ENCODE data around the gene DDX20.
"Not testable (repeated sequence)": the region's sequence is repeated elsewhere in the genome, so short reads cannot be mapped to it uniquely, and the experiment has no call there.

DDX20 gene

DNA sequence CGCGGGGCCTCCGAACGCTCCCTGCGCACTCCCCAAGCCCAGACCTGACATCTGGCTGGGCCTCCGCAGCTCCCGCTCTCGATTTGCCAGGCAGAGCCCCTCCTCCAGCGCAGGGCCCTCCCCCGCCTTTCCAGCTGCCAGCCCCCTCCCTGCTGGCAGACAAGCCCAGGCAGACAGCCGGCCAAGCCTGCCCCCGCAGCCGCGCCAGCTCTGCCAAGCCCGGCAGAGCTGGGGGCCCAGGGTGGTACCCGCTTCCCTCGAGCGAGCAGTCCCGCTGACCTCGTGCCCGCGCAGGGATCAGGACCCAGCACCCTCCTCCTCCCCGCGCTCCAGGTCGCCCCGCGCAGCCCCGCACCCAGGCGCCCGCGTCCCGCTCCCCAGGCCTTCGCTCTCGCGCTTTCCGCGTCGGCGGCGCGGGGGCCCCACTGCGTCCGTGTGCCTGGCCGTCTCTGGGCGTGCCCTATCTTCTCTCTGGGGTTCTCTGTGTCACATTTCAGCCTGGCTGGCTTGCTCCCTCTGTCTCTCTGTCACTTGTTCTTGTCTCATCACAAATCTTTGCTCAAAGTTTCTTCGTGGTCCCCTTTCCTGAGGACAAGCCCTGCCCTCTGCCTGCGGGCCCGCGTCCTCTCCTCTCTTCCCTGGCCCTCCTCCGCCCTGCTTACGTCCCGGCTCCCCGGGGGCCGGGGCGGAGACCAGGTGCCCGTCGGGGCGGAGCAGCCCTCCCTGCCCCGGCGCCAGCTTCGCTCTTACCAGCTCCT is 17.1 kb upstream of the DDX20 start:
- no peak overlapping the region for H3K27ac ChIP-seq (ENCODE audit: low read length)
- peak overlapping the region; percentile 80 for H3K4me3 ChIP-seq (ENCODE audit: low read length)
- no peak for DNase-seq (ENCODE audit: low read depth, low spot score)
- H3K9me3 ChIP-seq (ENCODE audit: control insufficient read depth, insufficient read depth, low read length), result no peaks in the 10 kb centered on the region
- no CpG with 5 or more reads among the region's 61 CpGs for WGBS (ENCODE audit: insufficient coverage, insufficient read length)
- H3K27me3 ChIP-seq (ENCODE audit: control insufficient read depth, insufficient read depth, low read length), result no peaks in the 10 kb centered on the region
- peaks cover 12% of the 10 kb centered on the region for H3K4me1 ChIP-seq (ENCODE audit: control insufficient read depth, insufficient read depth, low read length)
- H3K36me3 ChIP-seq (ENCODE audit: control insufficient read depth, insufficient read depth, low read length), result no peaks in the 10 kb centered on the region

GRCh38 chr1:111739194-111739924 is 16.3 kb upstream of the DDX20 start, which contains the start of gene INKA2:
Gene INKA2 (minus strand): TSS chr1:111739395. CDS start chr1:111739242, 153 bp downstream.
- peak; percentile 82 for DNase-seq (ENCODE audit: low read depth, low spot score)
- H3K27me3 ChIP-seq (ENCODE audit: control insufficient read depth, insufficient read depth, low read length), result no peaks in the 10 kb centered on the region
- no peak within 1 kb of the TSS for H3K27ac ChIP-seq (ENCODE audit: low read length)
- no peaks in the 10 kb centered on the region for H3K36me3 ChIP-seq (ENCODE audit: control insufficient read depth, insufficient read depth, low read length)
- no peaks in the 10 kb centered on the region for H3K9me3 ChIP-seq (ENCODE audit: control insufficient read depth, insufficient read depth, low read length)
- peak within 1 kb of the TSS; percentile 80 for H3K4me3 ChIP-seq (ENCODE audit: low read length)
- H3K4me1 ChIP-seq (ENCODE audit: control insufficient read depth, insufficient read depth, low read length), result peaks cover 12% of the 10 kb centered on the region
- no CpG with 5 or more reads among the region's 59 CpGs for WGBS (ENCODE audit: insufficient coverage, insufficient read length)

GRCh38 chr1:111739925-111740765 is 15.6 kb upstream of the DDX20 start:
- H3K27me3 ChIP-seq (ENCODE audit: control insufficient read depth, insufficient read depth, low read length), result no peaks in the 10 kb centered on the region
- WGBS (ENCODE audit: insufficient coverage, insufficient read length), result no CpG with 5 or more reads among the region's 63 CpGs
- no peak for DNase-seq (ENCODE audit: low read depth, low spot score)
- H3K9me3 ChIP-seq (ENCODE audit: control insufficient read depth, insufficient read depth, low read length), result no peaks in the 10 kb centered on the region
- H3K4me1 ChIP-seq (ENCODE audit: control insufficient read depth, insufficient read depth, low read length), result peaks cover 12% of the 10 kb centered on the region
- H3K4me3 ChIP-seq (ENCODE audit: low read length), result peak overlapping the region; percentile 80; the same call in 1 of the 2 replicates
- no peak overlapping the region for H3K27ac ChIP-seq (ENCODE audit: low read length)
- H3K36me3 ChIP-seq (ENCODE audit: control insufficient read depth, insufficient read depth, low read length), result no peaks in the 10 kb centered on the region

GRCh38 chr1:111742292-111742691 is 13.4 kb upstream of the DDX20 start:
- not testable (repeated sequence) for H3K27ac ChIP-seq (ENCODE audit: low read length); H3K36me3 ChIP-seq (ENCODE audit: control insufficient read depth, insufficient read depth, low read length); DNase-seq (ENCODE audit: low read depth, low spot score); H3K27me3 ChIP-seq (ENCODE audit: control insufficient read depth, insufficient read depth, low read length); H3K4me3 ChIP-seq (ENCODE audit: low read length); H3K4me1 ChIP-seq (ENCODE audit: control insufficient read depth, insufficient read depth, low read length); H3K9me3 ChIP-seq (ENCODE audit: control insufficient read depth, insufficient read depth, low read length)
- WGBS (ENCODE audit: insufficient coverage, insufficient read length), result no CpG with 5 or more reads among the region's 14 CpGs

DNA sequence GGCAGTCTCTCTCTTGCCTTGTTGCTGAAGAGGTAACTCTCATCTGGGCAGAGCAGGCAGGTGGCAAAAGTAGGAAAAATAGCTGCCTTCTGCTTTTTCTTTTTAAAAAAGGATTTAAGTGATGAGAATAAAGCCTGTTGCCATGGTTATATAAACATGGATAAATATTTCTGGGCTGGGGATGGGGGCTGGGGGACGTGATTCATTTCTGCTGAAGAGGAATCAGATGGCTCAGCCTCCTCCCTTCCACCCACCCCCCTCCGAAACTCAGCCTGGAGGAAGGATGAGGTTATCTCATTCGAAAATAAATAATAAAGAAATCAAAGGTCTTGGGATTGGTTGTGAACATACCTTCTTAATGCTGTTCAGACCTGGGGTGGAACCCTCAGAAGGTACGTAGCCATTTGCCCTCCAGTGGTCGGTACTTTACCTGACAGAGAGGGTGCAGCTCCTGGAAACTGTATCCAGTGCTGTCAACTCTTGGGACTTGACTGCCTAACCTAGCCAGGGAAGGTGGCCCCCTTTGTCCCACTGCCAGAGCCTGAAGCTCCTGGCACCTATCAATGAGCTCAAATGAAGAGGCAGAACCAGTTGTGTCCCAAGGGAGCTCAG is 12.7 kb upstream of the DDX20 start:
- Histone ChIP-seq H3K4me1 (ENCODE audit: control insufficient read depth, insufficient read depth, low read length) (no peaks in the 10 kb centered on the region; the same call in 1 of the 2 replicates), H3K36me3 (ENCODE audit: control insufficient read depth, insufficient read depth, low read length) (no peaks in the 10 kb centered on the region), H3K4me3 (ENCODE audit: low read length) (no peak overlapping the region), H3K27me3 (ENCODE audit: control insufficient read depth, insufficient read depth, low read length) (no peaks in the 10 kb centered on the region), H3K27ac (ENCODE audit: low read length) (no peak overlapping the region), H3K9me3 (ENCODE audit: control insufficient read depth, insufficient read depth, low read length) (no peaks in the 10 kb centered on the region)
- DNase-seq (ENCODE audit: low read depth, low spot score), result no peak
- no CpG with 5 or more reads among the region's 5 CpGs for WGBS (ENCODE audit: insufficient coverage, insufficient read length)

- no peak overlapping the region for H3K4me3 ChIP-seq (ENCODE audit: low read length)
- WGBS (ENCODE audit: insufficient coverage, insufficient read length), result no CpG with 5 or more reads among the region's 3 CpGs
- H3K27ac ChIP-seq (ENCODE audit: low read length), result no peak overlapping the region
- no peaks in the 10 kb centered on the region; the same call in 1 of the 2 replicates for H3K4me1 ChIP-seq (ENCODE audit: control insufficient read depth, insufficient read depth, low read length)
- no peaks in the 10 kb centered on the region for H3K9me3 ChIP-seq (ENCODE audit: control insufficient read depth, insufficient read depth, low read length)
- H3K36me3 ChIP-seq (ENCODE audit: control insufficient read depth, insufficient read depth, low read length), result no peaks in the 10 kb centered on the region
- no peak for DNase-seq (ENCODE audit: low read depth, low spot score)
- no peaks in the 10 kb centered on the region for H3K27me3 ChIP-seq (ENCODE audit: control insufficient read depth, insufficient read depth, low read length)
These were observed 12.0 kb upstream of the DDX20 start for GRCh38 chr1:111743679-111744101.

DNA sequence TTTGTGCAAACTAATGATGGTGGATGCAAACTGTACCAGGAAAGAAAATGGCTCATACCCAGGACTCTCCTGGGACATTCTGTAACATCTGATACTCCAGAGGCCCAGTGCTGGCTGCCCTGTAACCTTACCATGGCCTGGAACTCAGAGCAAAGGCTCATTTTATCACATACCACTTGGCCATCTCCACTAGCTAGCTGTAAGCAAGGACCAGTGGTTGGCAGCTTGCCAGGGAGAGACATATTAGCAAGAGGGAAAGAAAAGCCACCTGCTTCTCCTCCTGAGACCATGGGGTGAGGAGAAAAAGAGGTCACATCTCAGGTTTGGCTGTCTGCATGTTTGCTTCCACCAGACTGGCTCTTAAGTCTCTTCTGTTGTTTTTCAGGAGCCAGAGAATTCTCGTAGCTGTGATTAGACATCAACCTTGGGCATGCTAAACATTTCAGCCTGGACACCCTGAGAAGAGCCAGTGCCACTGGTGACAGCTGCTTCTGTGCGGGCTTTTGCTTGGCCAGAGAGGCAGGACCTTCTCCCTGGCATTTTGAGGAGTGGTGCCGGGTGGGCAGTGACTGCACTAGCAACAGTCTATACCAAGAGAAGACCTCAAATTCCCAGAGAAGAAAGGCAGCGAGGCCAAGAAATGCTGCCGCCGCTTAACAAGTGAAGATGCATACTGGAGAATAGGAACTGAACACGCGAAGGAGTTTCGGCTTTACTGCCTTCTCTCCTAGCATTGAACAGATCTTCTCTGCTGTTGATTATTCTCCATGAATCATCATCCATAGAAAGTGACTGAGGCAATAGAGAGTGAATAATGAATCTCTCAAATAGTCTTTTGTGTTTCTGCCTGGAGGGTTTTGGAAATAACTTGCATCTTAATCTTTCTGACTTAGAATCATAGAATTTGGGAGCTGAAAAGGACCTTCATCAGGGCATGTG is 9.8 kb upstream of the DDX20 start:
- Histone ChIP-seq H3K27me3 (ENCODE audit: control insufficient read depth, insufficient read depth, low read length) (no peaks in the 10 kb centered on the region), H3K36me3 (ENCODE audit: control insufficient read depth, insufficient read depth, low read length) (no peaks in the 10 kb centered on the region), H3K9me3 (ENCODE audit: control insufficient read depth, insufficient read depth, low read length) (no peaks in the 10 kb centered on the region), H3K4me1 (ENCODE audit: control insufficient read depth, insufficient read depth, low read length) (peaks cover 1% of the 10 kb centered on the region; the same call in 1 of the 2 replicates), H3K27ac (ENCODE audit: low read length) (no peak overlapping the region), H3K4me3 (ENCODE audit: low read length) (no peak overlapping the region)
- DNase-seq (ENCODE audit: low read depth, low spot score), result no peak
- WGBS (ENCODE audit: insufficient coverage, insufficient read length), result no CpG with 5 or more reads among the region's 9 CpGs

GRCh38 chr1:111746614-111746999 is 9.1 kb upstream of the DDX20 start:
- peaks cover 1% of the 10 kb centered on the region; the same call in 1 of the 2 replicates for H3K4me1 ChIP-seq (ENCODE audit: control insufficient read depth, insufficient read depth, low read length)
- no peaks in the 10 kb centered on the region for H3K9me3 ChIP-seq (ENCODE audit: control insufficient read depth, insufficient read depth, low read length)
- H3K36me3 ChIP-seq (ENCODE audit: control insufficient read depth, insufficient read depth, low read length), result no peaks in the 10 kb centered on the region
- H3K27me3 ChIP-seq (ENCODE audit: control insufficient read depth, insufficient read depth, low read length), result no peaks in the 10 kb centered on the region
- no CpG with 5 or more reads among the region's 2 CpGs for WGBS (ENCODE audit: insufficient coverage, insufficient read length)
- DNase-seq (ENCODE audit: low read depth, low spot score), result no peak
- H3K27ac ChIP-seq (ENCODE audit: low read length), result no peak overlapping the region
- H3K4me3 ChIP-seq (ENCODE audit: low read length), result no peak overlapping the region

DNA sequence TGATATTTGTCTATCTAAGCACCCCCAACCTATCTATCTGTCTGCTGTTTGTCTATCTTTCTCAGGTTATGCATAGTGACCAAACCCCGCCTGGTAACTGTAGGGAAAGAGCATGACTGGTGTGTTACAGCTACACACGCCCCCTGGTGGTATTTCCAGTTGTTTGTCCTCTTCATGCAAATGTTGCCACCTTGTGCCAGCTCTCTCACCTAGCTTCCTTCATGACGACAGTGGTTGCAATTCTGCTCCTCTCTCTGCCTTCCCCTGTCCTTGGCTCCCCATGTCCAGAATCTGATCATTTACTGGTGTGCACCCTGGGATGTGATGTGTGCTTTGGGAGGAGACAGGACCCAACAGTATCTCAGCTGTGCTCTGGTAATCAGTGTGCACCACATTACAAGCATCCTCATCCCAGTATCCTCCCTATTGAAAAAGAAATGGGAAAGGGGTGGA is 8.4 kb upstream of the DDX20 start:
- H3K36me3 ChIP-seq (ENCODE audit: control insufficient read depth, insufficient read depth, low read length), result no peaks in the 10 kb centered on the region
- no peak overlapping the region for H3K4me3 ChIP-seq (ENCODE audit: low read length)
- H3K4me1 ChIP-seq (ENCODE audit: control insufficient read depth, insufficient read depth, low read length), result peaks cover 1% of the 10 kb centered on the region; the same call in 1 of the 2 replicates
- DNase-seq (ENCODE audit: low read depth, low spot score), result no peak
- no CpG with 5 or more reads among the region's 3 CpGs for WGBS (ENCODE audit: insufficient coverage, insufficient read length)
- no peaks in the 10 kb centered on the region for H3K27me3 ChIP-seq (ENCODE audit: control insufficient read depth, insufficient read depth, low read length)
- H3K9me3 ChIP-seq (ENCODE audit: control insufficient read depth, insufficient read depth, low read length), result no peaks in the 10 kb centered on the region
- no peak overlapping the region for H3K27ac ChIP-seq (ENCODE audit: low read length)
